Urinary bladder (tissue), 4 donors: Measurements from ENCODE around the gene AHCYL1. TPM values are rescaled to one million over a fixed set of nuclear protein-coding genes. Genes with fewer than 3 reads are reported as not detected.

Source experiments
- DNase-seq: peaks from one replicate; pipeline ENCODE4 v3.0.0-alpha.2; 2015; ENCODE audit errors: extremely low spot score
- H3K27ac ChIP-seq: one replicate; pipeline ENCODE4 v1.5.1; 2013; ENCODE audit warnings: low read depth, mild to moderate bottlenecking, moderate library complexity
- H3K36me3 ChIP-seq: one replicate; pipeline ENCODE4 v1.6.1; 2013; ENCODE audit warnings: mild to moderate bottlenecking, moderate library complexity; ENCODE audit not compliant: insufficient read depth
- H3K4me1 ChIP-seq: one replicate; pipeline ENCODE4 v1.6.1; 2013; ENCODE audit warnings: mild to moderate bottlenecking, moderate library complexity; ENCODE audit not compliant: insufficient read depth
- H3K4me3 ChIP-seq: one replicate; pipeline ENCODE4 v1.5.1; 2013; ENCODE audit warnings: low read depth, low read length
- WGBS: extraction: QIAGEN DNeasy Blood & Tissue Kit; methylation state at CpG from one replicate; pipeline ENCODE4 v1.1.7; 2013; 5-methylcytosine and 5-hydroxymethylcytosine counted together
- polyA plus RNA-seq: library from polyadenylated mRNA; stranded (reverse); fragments of 200-250 nt; gene quantifications from one replicate; pipeline ENCODE4 v1.2.3, GENCODE V29; 2013
- total RNA-seq: library from RNA; depleted of rRNA; stranded (reverse); fragments of >200 nt; gene quantifications from one replicate; pipeline ENCODE4 v1.2.3, GENCODE V29; 2014
- donor health status: healthy with polysubstance abuse.
- donor health status: healthy.

The AHCYL1 gene
- total and polyA plus RNA-seq, 2 donors: 46.2 to 68.1 TPM

GRCh38 chr1:110047463-110047862 lies 62.9 kb downstream of the AHCYL1 start:
- 76% methylated on average over 3 of the region's 3 CpGs for WGBS
- Histone ChIP-seq H3K4me3 (no peak overlapping the region), H3K4me1 (no peaks in the 10 kb centered on the region), H3K27ac (no peak overlapping the region), H3K36me3 (peaks cover 15% of the 10 kb centered on the region)
- DNase-seq: no peak

- 90% methylated on average over 5 of the region's 5 CpGs for WGBS
Observed at GRCh38 chr1:110048240-110048639, 63.7 kb downstream of the AHCYL1 start.

DNA sequence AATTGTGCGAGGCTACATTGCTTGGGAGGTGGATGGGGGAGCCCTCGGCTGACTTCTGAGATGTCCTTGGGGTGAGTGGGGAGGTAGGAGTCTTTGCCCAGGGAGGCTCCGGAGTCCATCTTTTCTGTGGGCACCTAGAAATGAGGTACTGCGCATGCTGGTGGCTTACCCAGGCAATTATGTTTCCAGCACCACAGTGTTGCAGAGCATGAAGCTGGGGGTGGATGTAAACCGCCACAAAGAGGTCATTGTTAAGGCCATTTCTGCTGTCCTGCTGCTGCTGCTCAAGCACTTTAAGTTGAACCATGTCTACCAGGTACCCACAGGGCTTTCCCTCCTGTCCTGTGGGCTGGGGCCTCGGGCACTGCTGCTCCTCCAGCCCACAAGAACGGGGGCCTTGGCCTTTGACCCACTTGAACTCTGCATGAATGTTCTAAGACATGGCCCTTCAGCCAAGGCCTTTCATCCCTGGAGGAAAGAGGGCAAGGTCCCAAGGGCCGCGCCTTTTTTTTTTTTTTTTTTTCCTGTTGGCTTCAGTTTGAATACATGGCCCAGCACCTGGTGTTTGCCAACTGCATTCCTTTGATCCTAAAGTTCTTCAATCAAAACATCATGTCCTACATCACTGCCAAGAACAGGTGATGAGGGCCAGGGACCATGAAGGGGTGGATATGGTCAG lies 64.5 kb downstream of the AHCYL1 start:
- Histone ChIP-seq H3K27ac (no peak overlapping the region), H3K4me1 (no peaks in the 10 kb centered on the region), H3K36me3 (peaks cover 17% of the 10 kb centered on the region), H3K4me3 (no peak overlapping the region)
- 89% methylated on average over 9 of the region's 9 CpGs for WGBS
- DNase-seq: no peak

More at GRCh38 chr1:110048240-110048639, 63.7 kb downstream of the AHCYL1 start:
- H3K4me3 ChIP-seq: no peak overlapping the region
- no peaks in the 10 kb centered on the region for H3K4me1 ChIP-seq
- H3K27ac ChIP-seq: no peak overlapping the region
- peaks cover 17% of the 10 kb centered on the region for H3K36me3 ChIP-seq
- no peak for DNase-seq

DNA sequence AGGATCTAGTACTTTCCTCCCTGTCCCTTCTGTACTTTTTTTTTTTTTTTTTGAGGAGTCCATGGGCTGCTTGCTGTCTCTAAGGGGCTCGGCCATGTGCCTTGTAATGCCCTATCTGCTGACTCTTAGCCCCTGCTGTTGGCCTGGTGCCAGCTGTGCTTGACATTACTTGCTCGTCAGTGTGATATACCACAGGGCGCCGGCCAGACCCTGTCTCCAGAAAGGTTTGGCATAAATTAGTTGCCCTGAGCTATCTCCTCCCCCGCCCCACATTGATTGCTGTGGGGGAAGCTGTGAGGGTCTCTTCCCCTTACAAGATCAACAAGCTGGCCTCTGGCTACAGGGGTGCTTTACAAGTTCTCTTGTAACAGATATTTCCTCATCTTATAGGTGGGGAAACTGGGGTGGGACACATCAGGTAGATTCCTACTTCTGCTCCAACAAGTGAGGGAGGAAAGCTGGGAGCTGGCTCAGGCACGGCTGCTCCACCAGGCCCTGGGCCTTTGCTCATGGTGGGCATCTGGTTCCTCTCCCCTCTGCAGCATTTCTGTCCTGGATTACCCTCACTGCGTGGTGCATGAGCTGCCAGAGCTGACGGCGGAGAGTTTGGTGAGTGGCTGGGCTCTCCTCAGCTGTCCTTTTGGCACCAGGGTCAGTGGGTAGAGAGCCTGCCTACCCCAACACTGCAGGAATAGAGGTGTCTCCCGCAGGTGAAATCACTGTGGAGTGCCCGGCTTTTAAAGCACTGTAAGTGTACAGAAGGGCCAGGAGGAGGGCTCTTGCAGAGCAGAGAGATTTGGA lies 65.4 kb downstream of the AHCYL1 start:
- Histone ChIP-seq H3K27ac (no peak overlapping the region), H3K4me1 (no peaks in the 10 kb centered on the region), H3K4me3 (no peak overlapping the region), H3K36me3 (peaks cover 13% of the 10 kb centered on the region)
- WGBS: 79% methylated on average over 11 of the region's 11 CpGs
- DNase-seq: no peak

GRCh38 chr1:110050602-110051261 lies 66.2 kb downstream of the AHCYL1 start:
- no peak overlapping the region for H3K4me3 ChIP-seq
- no peak for DNase-seq
- H3K27ac ChIP-seq: no peak overlapping the region
- 77% methylated on average over 4 of the region's 4 CpGs for WGBS
- H3K4me1 ChIP-seq: no peaks in the 10 kb centered on the region
- peaks cover 13% of the 10 kb centered on the region for H3K36me3 ChIP-seq

GRCh38 chr1:110051262-110051648 lies 66.7 kb downstream of the AHCYL1 start:
- Histone ChIP-seq H3K36me3 (peaks cover 13% of the 10 kb centered on the region), H3K27ac (no peak overlapping the region), H3K4me3 (no peak overlapping the region), H3K4me1 (no peaks in the 10 kb centered on the region)
- no peak for DNase-seq
- 55% methylated on average over 2 of the region's 2 CpGs for WGBS

- WGBS: 65% methylated on average over 16 of the region's 16 CpGs
- Histone ChIP-seq H3K4me3 (no peak overlapping the region), H3K27ac (no peak overlapping the region), H3K4me1 (no peaks in the 10 kb centered on the region), H3K36me3 (peaks cover 8% of the 10 kb centered on the region)
- DNase-seq: no peak
Observed at GRCh38 chr1:110053552-110054428, 69.2 kb downstream of the AHCYL1 start.

- WGBS: 74% methylated on average over 5 of the region's 5 CpGs
- Histone ChIP-seq H3K36me3 (peaks cover 6% of the 10 kb centered on the region), H3K4me3 (no peak overlapping the region), H3K4me1 (no peaks in the 10 kb centered on the region), H3K27ac (no peak overlapping the region)
- DNase-seq: no peak
Observed at GRCh38 chr1:110055493-110056284, 71.1 kb downstream of the AHCYL1 start.

GRCh38 chr1:110056285-110056683 lies 71.7 kb downstream of the AHCYL1 start:
- H3K4me3 ChIP-seq: no peak overlapping the region
- 92% methylated on average over 4 of the region's 4 CpGs for WGBS
- H3K27ac ChIP-seq: no peak overlapping the region
- DNase-seq: no peak
- H3K36me3 ChIP-seq: peaks cover 6% of the 10 kb centered on the region
- no peaks in the 10 kb centered on the region for H3K4me1 ChIP-seq

DNA sequence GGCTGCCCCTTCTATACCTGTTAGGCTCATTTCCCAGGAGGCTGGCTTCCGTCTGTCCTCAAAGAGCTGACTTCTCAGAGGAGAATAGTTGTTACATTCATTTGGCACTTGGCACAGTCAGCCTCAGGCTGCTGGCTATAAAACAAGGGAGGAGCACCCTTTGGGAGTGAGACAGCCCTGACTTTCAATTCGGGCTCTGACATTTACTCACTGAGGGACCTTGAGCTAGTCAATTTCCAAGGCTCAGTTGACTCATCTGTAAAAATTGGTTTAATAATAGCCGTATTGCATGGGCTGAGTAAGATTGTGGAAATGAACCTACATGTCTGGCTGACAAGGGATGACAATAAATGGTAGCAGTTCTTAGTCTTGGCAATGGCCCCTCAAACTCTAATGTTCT lies 72.2 kb downstream of the AHCYL1 start:
- Histone ChIP-seq H3K4me3 (no peak overlapping the region), H3K36me3 (peaks cover 4% of the 10 kb centered on the region), H3K27ac (no peak overlapping the region), H3K4me1 (no peaks in the 10 kb centered on the region)
- no peak for DNase-seq
- WGBS: 77% methylated on average over 3 of the region's 3 CpGs

GRCh38 chr1:110057963-110058518 lies 73.5 kb downstream of the AHCYL1 start:
- 61% methylated on average over 7 of the region's 7 CpGs for WGBS
- H3K4me3 ChIP-seq: no peak overlapping the region
- DNase-seq: no peak
- H3K4me1 ChIP-seq: no peaks in the 10 kb centered on the region
- no peak overlapping the region for H3K27ac ChIP-seq
- H3K36me3 ChIP-seq: peaks cover 2% of the 10 kb centered on the region

GRCh38 chr1:110058591-110058990 lies 74.0 kb downstream of the AHCYL1 start:
- no peak for DNase-seq
- no peak overlapping the region for H3K27ac ChIP-seq
- H3K4me3 ChIP-seq: no peak overlapping the region
- 64% methylated on average over 1 of the region's 1 CpG for WGBS
- H3K4me1 ChIP-seq: no peaks in the 10 kb centered on the region
- H3K36me3 ChIP-seq: peaks cover 2% of the 10 kb centered on the region
